HG03565 (cell line): Measurements from ENCODE around the gene CEPT1.

Experiments
- ATAC-seq: cut with Tn5 transposase; IDR thresholded peaks from one replicate; pipeline ENCODE4 v1.9.1; 2021; ENCODE audit warnings: mild to moderate bottlenecking, moderate library complexity; ENCODE audit not compliant: unreplicated experiment

Gene CEPT1

GRCh38 chr1:111225717-111226400 is 85.8 kb downstream of the CEPT1 start:
- no peak for ATAC-seq

GRCh38 chr1:111227434-111227833 is 87.4 kb downstream of the CEPT1 start, which contains the start of gene CHI3L2:
CHI3L2 (plus strand) TSS chr1:111227713; CDS start chr1:111227730, 17 bp downstream.
- ATAC-seq, result no peak

DNA sequence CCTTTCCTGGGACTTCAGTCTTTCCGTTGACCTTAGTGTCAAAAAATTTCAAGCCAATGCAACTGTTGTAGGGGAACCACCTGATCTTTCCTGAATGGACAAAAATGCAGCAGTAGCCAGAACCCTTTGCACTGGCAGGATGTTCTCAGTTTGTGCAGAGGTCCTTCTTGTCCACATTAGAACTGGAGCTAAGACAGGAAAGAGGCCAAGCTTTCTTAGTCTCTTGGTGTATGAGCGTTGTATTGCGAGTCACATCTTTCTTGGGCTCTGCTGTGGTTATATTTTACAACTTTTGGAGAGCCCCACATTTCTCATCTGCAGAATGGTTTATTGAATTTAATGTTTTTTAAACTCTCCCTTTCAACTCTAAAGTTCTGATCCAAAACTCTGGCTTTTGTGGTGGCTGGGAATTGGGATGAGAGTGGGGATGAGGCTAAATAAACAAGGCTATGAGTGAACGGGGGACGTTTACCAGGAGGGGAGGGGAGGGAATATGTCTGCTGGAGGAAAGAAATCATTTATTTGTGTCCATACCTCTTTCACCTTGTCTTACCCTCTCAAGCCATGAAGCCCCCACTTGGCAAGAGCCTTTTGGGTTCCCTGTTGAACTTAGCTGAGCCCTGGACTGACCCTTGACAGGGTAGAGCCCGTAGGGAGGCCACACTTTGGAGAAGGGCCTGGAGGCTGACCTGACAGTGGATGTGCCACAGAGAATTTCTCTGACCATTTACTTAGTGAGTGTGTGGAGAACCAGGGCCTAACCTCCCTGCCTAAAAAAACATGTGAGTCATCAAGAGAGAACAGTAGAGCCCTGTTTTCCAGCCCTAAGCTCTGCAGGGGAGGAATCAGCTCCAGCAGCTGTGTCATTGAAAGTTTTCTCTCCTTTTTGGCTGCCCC is 88.1 kb downstream of the CEPT1 start:
- ATAC-seq, result no peak

DNA sequence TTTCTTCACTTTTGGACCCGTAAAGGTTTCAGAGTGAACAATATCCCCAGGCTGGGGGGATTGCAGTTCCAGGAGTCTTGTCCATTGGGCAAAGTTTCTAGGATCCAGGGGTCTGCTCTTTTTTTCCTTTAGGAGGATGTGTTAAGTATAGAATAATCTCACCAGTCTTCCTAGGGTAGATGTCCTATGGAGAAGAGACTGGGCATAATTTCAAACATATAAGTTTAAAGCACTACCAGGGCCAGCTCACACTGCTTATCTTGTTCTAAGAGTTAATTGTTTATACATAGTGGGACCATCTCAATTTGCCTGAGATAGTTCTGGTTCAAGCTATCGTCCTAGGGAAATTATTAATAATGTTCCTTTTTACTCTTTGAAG is 88.7 kb downstream of the CEPT1 start:
- no peak for ATAC-seq

- ATAC-seq, result no peak
Measured at GRCh38 chr1:111232134-111232533, 92.1 kb downstream of the CEPT1 start.

GRCh38 chr1:111234258-111234657 is 94.2 kb downstream of the CEPT1 start:
- no peak for ATAC-seq
